ENCODE results near the gene SPRY1.

GRCh38 chr4:123449362-123449761 lies 52.8 kb downstream of the SPRY1 start:
- TF ChIP-seq EZH2 (IDR thresholded peaks at IDR 0.05; ENCODE audit: insufficient read depth, poor library complexity, severe bottlenecking): no peak
- no peak for TF ChIP-seq EZH2phosphoT487 (IDR thresholded peaks at IDR 0.05; ENCODE audit: insufficient read depth, low read depth)

Data from GM23248 (cell line).